ENCODE measurements around the gene KIF1A. TPM values are rescaled to one million over a fixed set of nuclear protein-coding genes. Genes with fewer than 3 reads are reported as not detected.
"Not testable (repeated sequence)": the region's sequence is repeated elsewhere in the genome, so short reads cannot be mapped to it uniquely, and the experiment has no call there.

KIF1A gene
- total RNA-seq, 1 donor from 2014 or later = under 0.01 TPM

DNA sequence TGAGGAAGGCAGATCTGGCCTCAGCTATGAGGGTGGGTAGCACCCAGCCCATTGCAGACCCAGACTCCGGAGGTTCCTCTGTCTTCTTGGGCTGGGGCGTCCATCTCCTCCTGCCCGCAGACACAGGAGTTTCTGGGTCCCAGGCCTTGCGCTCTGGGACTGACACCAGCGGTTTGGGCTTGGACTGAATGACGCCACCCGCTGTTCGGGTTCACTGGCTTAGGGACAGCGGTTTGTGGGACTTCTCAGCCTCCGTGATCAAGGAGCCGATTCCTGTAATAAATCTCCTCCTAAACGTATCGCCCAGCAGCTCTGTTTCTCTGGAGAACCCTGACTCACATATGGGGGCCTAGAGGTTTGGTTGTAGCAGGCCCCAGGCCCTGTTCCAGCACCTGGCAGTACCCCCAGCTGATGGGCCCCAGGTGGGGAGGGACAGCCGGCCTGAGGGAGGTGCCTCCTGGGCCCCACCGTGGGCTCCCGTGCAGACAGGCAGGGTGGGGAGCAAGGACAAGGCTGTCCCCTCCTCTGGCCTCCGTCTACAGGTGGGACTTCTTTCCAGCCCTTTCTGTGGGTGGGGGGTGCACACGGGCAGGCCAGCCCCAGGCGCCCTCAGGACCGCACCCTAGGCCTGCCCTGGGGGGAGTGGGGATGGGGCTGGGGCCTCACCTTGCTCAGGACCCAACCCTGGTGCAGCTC is 132.8 kb downstream of the KIF1A start:
- no peak for DNase-seq (ENCODE audit: low read depth in 2 of 2)

DNA sequence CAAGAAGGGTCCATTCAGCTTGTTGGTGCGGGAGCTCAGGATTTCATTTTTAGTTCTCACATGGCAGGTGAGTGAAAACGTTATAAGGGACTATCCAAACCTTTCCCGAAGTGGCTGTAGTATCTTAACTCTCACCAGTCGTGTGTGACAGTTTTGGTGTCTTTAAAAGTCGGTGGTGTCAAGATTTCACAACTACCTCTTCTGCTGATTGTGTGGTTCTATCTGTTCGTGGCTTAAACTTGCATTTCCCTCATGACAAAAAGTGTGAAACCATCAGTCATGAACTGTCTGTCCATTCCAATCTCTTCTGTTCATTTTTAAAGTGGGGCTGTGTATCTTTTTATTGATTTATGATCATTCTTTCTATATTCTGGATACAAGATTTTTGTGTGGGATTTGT is 133.6 kb downstream of the KIF1A start:
- no peak for DNase-seq (ENCODE audit: low read depth in 2 of 2)

GRCh38 chr2:240685771-240686371 is 134.1 kb downstream of the KIF1A start:
- DNase-seq (ENCODE audit: low read depth in 2 of 2) = no peak

GRCh38 chr2:240683980-240684728 is 135.9 kb downstream of the KIF1A start:
- not testable (repeated sequence) for DNase-seq (ENCODE audit: low read depth in 2 of 2)

DNA sequence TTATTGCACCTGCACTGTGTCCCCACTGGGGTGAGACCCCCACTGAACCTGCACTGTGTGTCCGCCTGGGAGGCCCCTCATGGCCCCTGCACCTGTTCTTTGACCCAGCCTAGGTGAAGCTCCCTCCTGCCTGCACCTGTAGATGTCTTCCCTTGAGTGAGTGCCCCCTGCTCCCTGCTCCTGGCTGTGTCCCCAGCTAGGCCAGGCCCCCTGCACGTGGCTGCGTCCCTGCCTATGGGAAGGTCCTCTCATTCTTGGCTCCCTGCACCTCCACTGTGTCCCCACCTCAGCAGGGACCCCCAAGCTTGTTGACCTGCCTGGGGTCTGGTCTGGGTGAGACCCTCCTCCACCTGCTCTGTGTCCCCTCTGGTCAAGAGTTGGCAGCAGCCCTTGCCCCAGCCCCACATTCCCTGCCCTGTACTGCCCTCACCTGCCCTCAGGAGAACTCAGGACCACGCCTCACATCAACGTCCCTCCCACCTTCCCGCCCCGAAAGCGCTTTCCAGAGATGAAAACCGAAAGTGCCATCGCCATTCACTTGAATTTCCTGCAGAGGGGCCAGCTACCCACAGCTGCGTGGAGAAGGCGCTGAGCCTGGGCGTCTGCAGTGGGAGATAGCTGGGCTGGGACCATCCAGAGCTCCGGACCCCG is 136.6 kb downstream of the KIF1A start:
- DNase-seq (ENCODE audit: low read depth in 2 of 2) = not testable (repeated sequence)

- not testable (repeated sequence) for DNase-seq (ENCODE audit: low read depth in 2 of 2)
Measured at GRCh38 chr2:240682431-240683224, 137.4 kb downstream of the KIF1A start, which contains the start of gene AQP12B. Gene AQP12B, minus strand, starts transcription at chr2:240682885. Its CDS starts 48 bp downstream, at chr2:240682837.

DNA sequence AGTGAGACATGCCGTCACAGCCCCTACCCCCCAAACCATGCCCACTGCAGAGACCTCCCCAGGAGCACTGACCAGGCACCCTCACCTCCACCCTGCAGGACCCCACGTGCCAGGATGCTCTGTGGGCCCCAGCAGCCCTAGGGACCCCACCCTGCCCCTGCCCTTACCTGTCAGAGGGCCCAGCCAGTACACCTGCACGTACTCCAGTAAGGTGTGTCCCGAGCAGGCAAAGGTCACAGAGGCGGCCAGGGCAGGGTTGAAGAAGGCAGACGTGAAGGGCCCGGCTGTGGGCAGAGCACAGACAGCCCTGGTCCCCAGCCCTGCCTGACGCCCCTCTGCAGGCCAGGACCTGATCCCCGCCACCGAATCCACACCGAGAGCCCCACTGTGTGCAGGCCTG is 139.8 kb downstream of the KIF1A start:
- not testable (repeated sequence) for DNase-seq (ENCODE audit: low read depth in 2 of 2)

DNA sequence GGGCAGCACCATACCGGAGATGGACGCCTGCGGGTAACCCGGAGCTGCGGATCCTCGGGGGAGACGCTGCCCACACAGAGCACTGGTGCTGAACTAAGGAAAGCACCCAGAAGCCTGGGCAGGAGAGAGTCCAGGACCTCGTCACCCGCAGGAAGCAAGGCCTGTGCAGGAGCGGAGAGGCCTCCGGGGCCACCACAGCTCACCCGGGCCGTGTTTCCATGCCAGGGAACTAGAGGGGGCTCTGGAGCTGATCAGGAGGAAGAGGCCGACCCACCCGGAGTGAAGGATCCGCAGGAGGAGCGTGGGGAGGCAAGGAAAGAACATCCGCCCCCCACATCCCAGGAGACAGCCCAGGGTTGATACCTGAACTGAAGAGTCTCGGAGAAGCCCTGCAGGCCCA is 141.1 kb downstream of the KIF1A start:
- DNase-seq (ENCODE audit: low read depth in 2 of 2) = not testable (repeated sequence)

- not testable (repeated sequence) for DNase-seq (ENCODE audit: low read depth in 2 of 2)
Measured at GRCh38 chr2:240678043-240678442, 142.0 kb downstream of the KIF1A start.

DNA sequence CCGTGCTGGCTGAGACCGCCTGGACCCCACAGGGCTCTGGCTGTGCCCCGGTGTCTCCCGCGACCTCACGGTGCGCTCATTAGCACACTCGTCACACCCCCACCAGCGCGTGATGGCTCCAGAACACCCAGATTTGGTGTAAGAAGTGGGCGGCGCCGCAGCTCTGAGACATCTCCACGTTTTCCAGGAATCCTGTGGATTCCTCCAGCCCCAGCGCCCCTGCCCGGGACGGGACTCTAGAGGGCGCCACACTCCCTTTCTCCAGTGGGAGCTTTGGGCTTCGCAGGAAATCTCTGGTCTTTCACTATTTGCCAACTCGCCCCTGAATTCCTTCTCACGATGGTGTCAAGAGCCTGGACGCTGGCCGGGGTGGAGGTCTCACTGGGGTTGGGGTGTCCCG is 144.7 kb downstream of the KIF1A start:
- not testable (repeated sequence) for DNase-seq (ENCODE audit: low read depth in 2 of 2)

DNA sequence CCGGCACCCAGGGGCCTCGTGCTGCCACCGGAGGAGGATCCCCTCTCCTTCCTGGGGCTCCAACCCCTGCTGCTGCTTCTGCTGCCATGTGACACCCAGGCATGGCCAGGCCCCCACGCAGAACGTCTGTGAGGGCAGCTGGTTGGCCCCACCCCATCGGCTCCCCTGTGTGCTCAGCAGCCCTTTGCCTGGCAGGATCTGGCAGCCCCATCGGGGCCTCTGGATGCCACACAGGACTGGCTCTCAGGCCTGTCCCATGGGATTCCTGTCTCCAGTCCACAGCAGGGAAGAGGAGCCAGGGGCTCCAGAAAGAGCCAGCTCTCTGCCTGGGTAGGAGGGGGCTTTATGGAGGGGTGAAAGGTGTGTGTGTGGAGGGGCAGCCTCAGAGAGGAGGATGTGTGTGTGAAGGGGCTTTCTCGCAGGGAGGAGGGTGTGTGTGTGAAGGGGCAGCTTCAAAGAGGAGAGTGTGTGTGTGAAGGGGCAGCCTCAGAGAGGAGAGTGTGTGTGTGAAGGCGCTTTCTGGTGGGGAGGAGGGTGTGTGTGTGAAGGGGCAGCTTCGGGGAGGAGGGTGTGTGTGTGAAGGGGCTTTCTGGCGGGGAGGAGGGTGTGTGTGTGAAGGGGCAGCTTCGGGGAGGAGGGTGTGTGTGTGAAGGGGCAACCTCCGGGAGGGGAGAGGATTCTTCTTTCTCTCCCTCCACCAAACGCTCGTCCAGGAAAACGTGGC is 145.4 kb downstream of the KIF1A start:
- DNase-seq (ENCODE audit: low read depth in 2 of 2) = not testable (repeated sequence)

DNA sequence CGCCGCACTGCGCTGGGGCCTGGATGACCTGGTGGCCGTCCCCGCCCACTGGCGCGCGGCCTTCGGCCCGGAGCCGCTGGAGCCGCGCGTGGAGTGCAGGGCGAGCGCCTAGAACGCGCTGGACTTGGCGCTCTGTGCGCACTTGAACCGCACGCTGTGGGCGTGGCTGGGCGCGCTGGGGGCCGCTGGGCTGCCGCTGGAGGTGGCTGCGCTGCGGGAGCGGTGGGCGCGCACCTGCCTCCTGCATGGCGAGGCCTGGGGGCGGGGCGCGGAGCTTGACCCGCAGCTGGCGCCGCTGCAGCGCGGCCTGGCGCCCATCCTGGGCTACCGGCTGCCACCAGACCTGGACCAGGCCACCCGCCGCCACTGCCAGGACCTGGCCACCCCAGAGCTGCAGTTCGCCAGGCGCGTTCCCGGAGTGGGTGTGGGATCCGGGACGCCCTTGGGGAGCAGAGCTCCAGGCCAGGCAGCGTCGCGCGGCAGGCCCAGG is 147.3 kb downstream of the KIF1A start:
- no peak for DNase-seq (ENCODE audit: low read depth in 2 of 2)

DNA sequence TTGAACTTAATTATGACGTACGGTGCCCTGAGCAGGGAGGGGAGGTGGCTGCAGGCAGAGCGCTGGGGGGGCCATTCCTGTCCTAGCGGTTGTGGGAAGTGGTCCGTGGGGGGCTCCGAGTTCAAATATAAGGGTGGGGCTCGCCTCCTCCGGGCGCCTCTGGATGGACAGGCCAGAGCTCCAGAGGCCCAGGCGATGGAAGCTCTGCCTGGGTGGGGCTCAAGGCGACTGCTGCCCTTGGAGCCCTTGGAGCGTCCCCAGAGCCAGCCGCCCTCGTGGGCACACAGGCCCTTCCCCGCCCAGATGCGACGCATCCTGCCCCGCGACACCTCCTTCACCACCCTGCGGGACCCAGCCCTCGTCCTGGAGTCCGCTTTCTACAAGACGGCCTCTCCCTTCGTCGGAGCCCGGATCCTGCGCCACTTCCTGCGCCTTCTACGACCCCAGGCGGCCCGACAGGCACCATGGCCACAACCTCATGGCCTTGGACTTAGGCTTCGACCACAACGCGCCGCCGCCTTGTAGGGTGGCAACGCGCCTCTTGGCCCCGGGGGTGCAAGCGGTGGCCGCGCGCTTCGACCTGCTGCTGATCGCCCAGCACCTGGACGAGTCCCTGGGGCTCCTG is 147.8 kb downstream of the KIF1A start:
- DNase-seq (ENCODE audit: low read depth in 2 of 2) = no peak

DNA sequence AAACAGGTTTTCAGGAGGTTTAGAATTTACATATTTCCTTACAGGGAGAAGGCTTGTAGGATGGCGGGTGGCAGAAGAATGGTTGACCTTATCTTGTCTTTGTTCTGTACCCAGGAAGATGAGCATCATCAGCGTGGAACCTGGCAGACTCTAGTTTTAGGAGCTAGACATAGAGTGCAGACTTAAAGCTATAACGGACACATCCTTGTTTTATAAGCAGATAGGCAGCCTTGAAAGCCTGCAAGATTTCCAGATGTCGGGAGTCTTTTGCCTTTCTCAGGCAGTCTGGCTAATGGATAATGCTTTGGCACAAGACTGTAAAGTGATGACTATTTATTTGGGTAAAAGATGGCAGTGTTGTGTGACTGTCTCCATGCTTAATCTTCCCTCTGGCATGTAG is 149.1 kb downstream of the KIF1A start:
- DNase-seq (ENCODE audit: low read depth in 2 of 2) = no peak

DNA sequence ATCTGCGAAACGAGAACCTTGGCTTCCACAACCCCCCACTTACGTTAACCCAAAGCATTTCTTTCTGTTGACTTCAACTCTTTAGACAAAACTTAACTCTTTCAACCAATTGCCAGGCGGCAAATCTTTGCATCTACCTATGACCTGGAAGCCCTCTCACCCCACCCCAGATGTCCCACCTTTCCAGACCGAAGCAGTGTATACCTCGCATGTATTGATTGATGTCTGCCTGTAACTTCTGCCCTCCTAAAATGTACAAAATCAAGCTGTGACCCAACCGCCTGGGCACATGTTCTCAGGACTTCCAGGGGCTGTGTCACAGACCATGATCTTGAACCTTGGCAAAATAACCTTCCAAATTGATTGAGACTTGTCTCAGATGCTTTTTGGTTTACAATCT is 149.6 kb downstream of the KIF1A start:
- no peak for DNase-seq (ENCODE audit: low read depth in 2 of 2)

DNA sequence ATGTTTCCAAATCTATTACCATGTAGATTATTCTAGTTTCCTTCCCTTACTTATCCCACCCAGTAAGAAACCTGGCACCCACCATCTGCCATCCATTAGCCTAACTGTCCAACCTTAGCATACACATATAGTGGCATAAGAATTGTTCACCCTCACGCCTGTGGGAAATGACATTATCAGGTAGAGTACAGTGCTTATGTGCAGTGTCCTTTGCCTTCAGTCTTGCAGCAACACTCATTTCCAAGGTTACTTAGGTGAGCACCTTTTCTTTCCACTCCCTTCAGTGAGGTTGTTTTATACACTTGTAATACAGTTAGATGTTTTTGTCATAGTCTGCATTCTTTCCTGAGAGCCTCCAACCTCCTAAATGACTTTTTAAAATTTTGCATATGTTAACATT is 155.4 kb downstream of the KIF1A start:
- DNase-seq (ENCODE audit: low read depth in 2 of 2) = no peak

All from dermis microvascular lymphatic vessel endothelial cell (primary cell).